HT-29 (cell line): ENCODE data around the gene CREBZF. TPM values are rescaled to one million over a fixed set of nuclear protein-coding genes. Genes with fewer than 3 reads are reported as not detected.
"Not testable (repeated sequence)": the region's sequence is repeated elsewhere in the genome, so short reads cannot be mapped to it uniquely, and the experiment has no call there.

Experiments
- DNase-seq: peaks from one replicate; pipeline ENCODE4 v3.0.0-alpha.2; 2015; ENCODE audit warnings: low spot score
- total RNA-seq: library from RNA; depleted of rRNA; stranded (reverse); fragments of >200 nt; shearing (Covaris generic); gene quantifications from 2 replicates; pipeline ENCODE4 v1.2.3, GENCODE V29; 2014

CREBZF gene
- total RNA-seq, 1 experiment from 2014 or later: 124 TPM

DNA sequence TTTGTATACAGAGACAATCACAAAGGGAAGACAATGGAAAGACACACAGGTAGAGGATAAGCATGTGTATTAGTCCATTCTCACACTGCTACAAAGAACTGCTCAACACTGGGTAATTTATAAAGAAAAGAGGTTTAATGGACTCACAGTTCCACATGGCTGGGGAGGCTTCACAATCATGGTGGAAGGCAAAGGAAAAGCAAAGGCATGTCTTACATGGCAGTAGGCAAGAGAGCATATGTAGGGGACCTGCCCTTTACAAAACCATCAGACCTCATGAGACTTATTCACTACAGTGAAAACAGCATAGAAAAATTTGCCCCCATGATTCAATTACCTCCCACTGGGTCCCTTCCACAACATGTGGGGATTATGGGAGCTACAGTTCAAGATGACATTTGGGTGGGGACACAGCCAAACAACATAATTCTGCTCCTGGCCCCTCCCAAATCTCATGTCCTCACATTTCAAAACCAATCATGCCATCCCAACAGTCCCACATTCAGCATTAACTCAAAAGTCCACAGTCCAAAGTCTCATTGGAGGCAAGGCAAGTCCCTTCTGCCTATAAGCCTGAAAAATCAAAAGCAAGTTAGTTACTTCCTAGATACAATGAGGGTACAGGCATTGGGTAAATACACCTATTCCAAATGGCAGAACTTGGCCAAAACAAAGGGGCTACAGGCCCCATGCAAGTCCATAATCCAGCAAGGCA, 6.2 kb upstream of the CREBZF start:
- DNase-seq: not testable (repeated sequence)

DNA sequence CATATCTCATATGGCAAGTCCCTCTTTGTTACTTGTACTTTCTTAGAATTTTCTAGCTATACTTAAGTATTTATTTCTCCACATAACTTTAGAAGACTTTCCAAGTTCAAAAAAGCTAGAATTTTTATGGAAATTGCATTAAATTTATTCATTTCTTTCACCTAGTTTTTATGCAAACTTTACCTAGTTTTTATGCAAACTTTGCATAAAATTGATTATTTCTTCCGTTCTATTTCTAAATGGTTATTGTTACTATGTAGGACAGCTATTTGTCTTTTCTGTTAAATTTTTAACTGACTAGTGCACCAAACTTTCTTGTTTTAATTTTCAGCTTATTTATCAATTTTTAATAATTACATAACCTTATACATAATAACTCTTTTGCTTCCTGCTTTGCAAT, 3.2 kb upstream of the CREBZF start:
- DNase-seq: no peak

DNA sequence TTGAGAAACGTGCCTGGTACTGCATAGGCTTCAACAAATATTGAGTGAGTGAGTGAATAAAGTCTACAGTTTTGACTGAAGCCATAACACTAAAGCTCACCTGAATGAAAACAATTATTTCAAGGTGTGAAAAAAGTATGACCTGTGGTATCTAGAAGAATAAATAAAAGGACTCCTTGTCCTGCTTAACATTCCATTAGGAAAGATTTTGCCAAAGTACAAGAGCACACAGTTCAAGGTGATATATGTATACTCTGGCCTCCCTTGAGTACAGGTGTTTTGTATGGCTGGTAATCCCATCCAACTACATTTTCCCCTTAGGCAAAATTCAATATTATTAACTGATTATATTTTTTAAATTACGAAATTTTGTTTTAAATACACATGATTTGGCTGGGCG, 1.8 kb upstream of the CREBZF start:
- no peak for DNase-seq

DNA sequence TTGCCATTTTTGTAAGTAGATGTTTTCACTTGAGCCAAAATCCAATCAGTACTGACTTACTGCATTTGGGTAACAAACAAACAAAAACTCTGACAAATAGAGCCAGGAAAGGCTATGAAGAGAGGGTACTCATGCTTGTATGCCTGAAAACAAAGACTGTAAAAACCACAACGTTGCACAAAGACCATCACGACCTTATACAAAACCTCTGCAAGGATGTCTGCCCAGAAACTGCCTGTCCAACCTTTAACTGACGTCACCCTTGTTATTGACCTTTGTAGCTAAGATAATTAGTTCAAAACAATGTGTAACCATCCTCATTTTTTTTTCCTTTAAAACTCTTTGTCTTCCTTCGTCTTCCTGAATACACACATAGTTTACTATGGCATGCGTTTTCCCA, 804 bp upstream of the CREBZF start:
- DNase-seq: no peak

DNA sequence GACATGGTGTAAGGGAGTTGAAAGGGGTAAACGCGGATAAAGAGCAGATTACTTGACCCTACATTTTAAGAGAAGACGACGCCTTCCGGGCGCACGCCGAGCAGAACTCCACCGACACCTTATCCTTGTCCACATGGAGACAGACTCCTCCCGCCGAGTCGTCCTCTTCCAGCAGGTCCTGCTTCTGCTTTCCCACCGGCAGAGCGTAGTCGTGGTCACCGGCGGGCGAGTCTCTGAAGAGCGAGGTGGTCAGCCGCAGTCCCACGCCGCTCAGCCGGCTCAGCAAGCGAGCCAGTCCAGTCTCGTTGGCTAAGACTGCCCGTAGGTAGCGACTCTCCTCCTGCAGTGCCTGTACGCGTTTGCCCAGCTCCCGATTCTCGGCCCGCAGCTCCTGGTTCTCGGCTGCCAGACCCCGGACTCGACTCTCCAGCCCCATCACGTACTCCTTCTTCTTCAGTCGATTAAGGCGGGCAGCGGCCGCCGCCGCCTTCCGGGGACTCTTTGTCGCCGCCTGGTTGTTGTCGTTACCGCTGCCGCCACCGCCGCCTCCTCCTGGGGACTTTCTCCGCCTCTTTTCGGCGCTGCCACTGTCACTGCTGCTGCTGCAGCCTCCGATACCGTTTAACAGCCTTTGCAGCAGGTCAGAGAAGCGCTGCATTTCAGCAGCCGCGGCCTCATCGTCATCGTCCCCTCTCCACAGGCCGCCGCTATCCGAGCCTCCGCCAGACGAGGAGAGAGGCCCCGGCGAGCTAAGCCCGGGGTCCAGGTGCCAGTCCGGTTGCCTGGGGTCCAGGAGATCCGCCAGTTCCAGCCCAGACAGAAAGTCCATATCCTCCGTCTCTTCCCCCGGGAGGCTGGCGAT, 945 bp downstream of the CREBZF start:
- peak; percentile 91 for DNase-seq

DNA sequence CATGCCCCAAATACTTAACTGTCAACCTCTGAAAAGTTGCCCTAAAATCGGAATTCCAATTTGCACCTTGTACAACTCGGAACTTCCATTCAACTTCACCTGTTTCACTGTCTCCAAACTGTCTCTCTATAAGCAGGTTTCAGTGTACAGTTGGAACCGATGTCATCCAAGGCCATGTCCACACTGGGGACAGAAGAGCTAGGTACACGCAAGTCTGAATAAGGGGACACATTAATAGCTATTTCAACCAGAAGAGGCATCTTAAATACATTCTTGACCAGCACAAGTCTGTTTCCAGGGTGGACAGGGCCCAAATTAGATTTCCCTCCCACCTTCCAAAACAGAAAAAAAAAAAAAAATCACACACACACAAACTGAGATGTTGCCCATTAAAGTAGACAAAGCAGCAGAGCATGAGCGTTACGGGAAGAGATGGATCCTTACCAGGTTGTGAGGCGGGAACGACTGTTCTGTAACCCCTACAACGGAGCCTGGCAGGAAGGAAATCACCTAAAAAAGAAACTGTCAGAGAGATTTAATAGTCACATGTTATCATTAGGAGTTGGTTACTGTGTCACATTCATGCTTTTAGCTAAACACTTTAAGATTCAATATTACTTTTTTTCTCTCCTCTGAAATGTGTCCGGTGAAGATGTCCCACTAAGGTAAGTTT, 1.7 kb downstream of the CREBZF start:
- peak; percentile 49 for DNase-seq

DNA sequence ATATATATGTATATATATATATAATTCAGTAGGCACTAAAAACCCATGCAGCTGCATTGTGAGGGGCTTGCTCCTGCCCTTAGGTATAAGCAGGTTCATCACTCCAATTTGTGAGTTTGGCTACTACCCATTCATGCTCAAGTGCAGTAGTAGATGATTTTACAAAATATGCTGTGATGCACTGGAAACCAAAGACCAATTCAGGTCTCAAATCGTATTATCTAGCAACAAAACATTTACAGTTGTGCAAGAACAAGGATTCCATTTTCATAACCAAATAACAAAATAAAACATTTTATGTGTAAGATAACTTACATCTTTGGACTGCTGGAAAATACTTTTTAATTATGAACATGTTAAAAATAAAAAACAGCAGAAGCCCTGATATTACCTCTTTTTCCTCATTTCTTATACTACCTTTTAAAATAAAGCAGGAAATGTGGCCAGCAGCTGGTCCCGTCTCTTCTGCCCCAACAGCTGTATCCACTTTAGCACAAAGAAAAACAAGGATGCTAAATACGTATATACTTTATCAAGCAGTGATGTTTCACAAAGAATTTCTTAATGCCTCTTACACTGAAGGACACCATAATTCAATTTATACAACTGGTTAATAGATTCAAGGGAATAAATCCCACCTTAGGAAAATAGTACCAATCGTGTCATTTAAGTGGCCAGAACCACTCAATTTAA, 2.8 kb downstream of the CREBZF start:
- DNase-seq: no peak

DNA sequence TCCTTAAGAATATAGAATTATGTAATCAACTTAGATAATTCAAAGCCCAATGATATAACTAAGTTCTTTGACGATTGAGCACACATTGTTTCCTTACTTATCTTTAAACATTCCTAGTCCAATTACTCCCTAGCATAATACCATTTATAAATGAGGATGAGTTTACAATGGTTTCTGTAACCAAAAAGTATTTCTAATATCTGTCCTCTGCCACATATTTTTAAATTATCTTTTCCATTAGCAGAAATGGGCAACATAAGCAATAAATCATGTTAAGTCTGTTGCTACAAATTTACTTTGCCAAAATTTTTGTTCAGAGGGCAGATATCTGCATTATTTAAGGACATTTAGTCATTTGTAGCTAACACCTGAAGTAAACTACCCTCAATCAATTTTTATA, 6.7 kb downstream of the CREBZF start:
- no peak for DNase-seq

DNA sequence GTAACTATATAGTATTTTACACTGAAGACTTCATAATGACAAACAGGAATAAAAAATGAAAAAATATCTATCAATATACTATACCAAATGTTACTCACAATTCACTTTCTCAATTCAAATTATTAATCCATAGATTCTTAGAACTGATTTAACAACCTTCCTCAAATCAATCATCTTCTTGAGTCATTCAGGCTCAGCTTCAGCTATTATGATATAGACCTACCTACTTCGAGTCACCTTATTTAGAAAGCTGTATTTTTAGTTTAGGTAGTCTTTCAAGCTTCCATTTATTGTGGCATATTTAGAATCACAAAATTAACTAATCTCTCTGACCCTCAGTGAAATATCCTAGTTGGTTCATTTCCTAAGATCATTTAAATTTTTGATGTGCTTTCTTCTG, 8.2 kb downstream of the CREBZF start:
- DNase-seq: no peak

DNA sequence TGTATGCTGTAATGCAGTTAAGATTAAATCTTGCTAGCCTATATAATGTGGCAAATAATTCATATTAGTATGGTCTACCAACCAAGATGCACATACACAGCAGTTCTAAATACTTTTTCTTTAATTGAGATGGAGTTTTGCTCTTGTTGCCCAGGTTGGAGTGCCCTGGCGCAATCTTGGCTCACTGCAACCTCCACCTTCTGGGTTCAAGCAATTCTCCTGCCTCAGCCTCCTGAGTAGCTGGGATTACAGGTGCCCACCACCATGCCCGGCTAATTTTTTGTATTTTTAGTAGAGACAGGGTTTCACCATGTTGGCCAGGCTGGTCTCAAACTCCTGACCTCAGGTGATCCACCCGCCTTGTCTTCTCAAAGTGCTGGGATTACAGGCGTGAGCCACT, 10.6 kb downstream of the CREBZF start:
- not testable (repeated sequence) for DNase-seq

DNA sequence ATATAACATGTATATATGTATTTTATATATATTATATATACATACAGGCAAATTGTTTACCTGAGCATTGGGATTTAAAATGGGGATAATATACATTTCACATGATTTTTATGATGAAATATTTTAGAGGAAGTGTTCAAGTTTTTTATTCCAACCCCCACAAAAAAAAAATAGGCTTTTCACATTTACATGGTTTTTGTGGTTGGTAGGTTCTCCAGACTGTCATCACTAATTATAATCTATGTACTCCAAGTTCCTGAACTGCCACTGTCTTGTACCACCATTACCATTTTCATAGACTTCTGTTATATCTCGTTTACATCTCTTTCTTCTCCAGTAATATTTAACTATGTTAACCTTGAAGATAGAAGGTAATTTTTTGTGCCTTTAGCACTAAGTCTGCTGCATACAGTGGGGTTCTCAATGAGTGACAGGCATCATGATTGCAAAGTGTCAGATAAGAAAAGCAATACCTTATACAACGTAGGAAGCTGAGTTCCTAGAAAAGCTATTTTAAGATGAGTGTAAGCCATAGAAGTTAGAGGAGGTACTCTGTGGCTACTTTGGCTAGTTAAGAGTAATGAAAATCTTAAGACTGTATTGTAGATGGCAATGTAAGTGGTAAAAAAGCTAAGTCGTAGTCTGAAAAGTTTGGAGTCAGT, 12.0 kb downstream of the CREBZF start:
- no peak for DNase-seq

DNA sequence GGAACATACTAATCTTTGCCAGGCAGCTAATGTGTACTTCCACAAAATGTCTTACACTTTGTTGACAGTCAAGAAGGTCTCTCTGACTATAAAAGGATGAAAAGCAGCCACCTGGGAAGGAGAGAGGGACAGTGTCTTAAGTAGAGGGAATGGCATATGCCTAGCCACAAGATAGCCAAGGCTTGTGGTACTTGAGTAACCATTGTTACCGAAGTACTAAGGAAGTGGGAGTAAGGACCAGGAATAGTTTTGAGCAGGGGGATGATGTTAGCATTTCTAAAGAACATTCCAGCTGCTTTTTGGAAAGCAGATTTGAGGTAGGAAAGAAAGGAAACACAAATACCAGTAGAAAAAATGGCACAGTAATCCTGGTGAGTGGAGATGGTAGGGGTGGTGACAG, 13.8 kb downstream of the CREBZF start:
- DNase-seq: no peak

DNA sequence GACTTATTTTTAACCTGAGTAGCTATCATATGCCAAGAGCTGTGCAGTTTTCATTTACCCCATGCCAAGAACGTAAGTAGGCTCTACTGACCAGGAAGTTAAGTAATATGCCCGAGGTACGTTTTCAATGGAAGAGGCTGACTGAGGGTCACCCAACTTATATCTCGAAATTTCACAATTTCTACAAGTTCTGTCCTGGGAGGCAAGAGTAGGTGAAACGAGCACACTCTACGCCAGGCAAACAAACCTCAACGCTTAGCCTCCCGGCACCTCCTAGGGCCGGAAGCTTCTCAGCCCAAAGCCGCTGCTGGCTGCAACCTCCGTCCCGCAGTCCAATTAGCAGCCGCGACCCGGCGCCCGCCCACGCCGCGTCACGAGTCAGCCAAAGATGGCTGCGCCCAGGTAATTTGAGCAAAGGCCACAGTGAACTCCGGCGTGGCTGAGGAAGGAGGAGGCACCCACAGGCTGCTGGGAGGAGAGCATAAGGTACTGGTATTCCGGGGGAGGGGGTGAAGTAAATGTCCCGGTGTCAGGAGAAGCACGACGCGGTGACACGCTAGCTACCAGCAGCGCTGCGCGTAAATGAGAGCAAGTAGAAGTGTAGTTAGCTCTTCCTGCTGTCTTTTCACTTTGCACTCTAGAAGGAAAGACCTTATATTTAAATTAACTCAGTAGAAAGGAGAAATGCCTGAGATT, 17.2 kb downstream of the CREBZF start, which contains the start of gene TMEM126A:
TMEM126A (plus strand) TSS at position 364 of the 696 bp plus-strand sequence. CDS start 2,289 bp downstream, outside the sequence.
- peak; percentile 98 for DNase-seq

DNA sequence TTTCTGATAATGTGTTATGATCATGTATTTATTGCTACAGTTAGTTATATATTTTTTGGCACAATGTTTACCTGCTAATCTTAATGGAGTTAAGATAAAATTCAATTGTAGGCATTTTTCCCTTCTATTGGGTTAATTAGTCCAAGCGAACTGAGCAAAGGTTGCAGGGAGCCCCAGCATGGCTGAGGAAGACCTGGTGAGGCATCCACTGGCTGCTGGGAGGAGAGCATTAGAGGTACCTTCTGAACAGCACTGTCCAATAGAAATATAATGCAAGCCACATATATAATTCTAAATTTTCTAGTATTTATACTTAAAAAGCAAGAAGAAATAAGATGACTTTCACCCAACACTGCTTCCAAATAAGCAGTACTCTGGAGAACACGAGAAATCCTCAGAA, 17.9 kb downstream of the CREBZF start:
- no peak for DNase-seq

DNA sequence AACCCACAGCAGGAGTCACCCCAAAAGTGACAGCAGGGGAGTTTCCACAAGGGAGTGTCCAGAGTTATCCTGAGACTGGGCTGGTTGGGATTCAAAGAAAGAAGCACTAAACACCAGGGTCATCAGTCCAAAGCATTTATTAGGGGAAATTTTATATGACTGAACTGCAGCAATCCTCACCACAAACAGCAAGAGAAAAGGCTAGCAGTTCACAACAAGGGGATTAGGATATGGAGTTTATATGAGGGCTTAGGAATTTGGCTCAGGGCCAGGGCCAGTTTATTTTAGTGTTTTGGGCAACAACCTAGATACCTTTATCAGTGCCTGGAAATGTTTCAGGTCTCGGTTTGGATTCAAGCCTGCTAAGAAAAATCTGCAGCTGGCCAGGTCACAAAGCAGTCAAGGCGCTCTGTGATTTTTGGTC, 21.7 kb downstream of the CREBZF start:
- peak; percentile 51 for DNase-seq

DNA sequence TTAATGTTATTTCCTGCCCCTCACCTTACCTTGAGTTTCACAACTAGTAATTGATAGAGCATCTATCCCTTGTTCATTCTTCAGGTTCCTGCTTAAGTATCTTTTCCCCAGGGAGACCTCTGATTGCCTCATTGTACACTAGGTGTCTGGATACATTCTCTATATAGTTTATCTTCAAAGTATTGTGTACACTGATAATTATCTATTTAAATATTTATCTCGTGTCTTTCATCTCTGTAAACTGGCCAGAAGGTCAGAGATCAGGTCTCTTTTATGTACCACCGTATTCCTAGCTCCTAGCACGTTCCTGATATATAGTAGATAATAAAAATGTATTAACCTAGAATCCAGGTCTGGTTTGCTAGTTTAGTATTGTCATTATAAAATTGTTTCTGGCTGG, 30.2 kb downstream of the CREBZF start:
- no peak for DNase-seq

DNA sequence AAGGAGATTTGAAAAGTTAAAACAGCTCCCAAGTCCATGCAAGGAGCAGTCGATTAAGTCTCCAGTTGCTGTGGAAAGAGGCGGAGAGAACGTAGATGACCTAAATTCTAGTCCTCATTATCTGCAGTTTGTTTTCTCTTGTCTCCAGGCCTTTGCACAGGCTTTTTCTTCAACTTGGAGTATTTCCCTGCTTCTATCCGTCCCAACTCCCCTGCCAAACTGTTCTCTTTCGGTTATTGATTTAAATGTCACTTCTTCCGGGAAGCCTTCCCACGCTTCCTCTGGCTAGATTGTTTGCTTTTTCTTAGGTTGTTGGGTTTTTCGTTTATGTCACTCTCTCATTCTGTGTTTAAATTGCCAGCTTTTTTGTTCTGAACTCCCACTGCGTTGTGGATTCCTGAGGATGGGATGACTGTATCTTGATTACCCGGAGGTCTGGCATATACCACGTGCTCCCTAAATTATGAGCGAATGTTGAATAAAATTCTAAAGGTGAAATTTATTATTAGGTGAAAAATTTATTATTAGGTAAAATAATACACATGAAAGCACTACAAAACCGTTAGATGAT, 36.1 kb downstream of the CREBZF start:
- no peak for DNase-seq

DNA sequence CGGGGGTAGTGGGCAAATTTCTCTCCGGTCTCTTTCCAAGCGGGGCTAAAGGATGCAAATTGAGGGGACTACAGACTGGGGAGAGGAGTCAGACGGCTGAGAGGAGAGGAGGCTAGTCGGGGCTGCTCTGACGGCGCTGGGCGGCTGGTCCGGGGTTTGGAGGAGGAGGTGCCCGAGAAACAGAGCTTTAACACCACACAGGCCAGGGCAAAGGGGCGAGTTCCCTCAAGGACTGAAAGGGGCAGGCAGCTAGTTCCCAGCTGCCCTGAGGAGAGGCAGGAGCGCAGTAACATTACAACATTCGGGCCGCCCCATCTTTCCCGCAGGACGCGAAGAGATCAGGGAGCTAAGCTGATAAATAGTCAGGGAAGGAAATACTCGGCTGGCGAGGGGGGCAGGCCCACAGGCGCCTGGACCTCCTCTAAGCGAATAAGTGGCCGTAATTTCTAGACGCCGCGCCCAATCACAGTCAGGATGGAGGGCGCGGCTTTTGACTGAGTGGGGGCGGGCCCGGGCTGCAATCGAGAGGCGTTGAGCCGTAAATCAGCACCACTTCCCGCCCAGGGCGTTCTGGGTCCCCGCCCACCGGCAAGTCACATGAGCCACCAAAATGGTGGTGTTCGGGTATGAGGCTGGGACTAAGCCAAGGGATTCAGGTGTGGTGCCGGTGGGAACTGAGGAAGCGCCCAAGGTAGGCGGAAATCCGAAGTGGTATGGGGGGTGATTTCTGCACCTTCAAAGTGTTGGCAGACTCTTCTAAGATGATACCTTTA, 36.7 kb downstream of the CREBZF start, which contains the start of gene TMEM126B:
TMEM126B (plus strand) TSS at position 596 of the 773 bp plus-strand sequence; CDS start at position 611, 15 bp downstream.
- peak; percentile 99 for DNase-seq

DNA sequence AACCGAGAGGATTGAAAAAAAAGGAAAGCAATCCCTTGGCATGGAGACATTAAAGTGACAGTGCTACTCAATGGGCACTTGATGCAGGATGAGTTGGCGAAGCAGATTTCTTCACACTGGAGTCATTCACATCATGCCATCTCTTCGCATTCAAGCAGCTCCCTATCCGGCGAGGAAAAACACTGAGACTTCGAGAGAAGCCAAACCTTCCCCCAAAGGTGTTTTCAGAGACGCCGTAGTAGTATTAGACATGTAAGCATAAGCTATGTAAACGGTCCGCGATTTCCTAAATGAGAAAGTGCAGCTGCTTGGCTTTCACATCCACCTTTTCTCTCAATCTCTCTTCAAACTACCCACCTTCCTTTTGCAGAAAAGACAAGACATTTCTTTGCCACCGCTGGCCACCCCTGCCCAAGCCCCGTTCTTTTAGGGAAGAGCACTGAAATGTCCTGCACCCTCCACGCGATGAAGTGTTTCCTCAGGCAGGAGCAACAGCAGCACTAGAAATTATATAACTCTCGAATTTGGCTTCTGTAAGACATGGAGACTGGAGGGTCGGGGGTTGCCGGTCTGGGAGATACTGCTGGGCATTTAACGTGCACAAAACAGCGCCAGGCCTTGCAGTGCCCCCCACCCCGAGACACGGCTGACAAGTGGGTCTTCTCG, 37.5 kb downstream of the CREBZF start, which contains the start of gene DLG2:
DLG2 (minus strand) TSS at position 13 of the 666 bp plus-strand sequence.
- DNase-seq: peak; percentile 56
